SU-DHL-6 (cell line): ENCODE data around the gene SOD1.
"Not testable (repeated sequence)": the region's sequence is repeated elsewhere in the genome, so short reads cannot be mapped to it uniquely, and the experiment has no call there.

Source experiments
- H2AFZ ChIP-seq: fragments of 200-600 bp; sonication (generic); 2 replicates; pipeline ENCODE4 v1.6.1; 2014; ENCODE audit warnings: low read depth, mild to moderate bottlenecking, moderate library complexity, mixed read lengths, antibody characterized with exemption, low read length; ENCODE audit not compliant: severe bottlenecking
- H3F3A ChIP-seq: fragments of 200-600 bp; shearing (Covaris generic); 2 replicates; pipeline ENCODE4 v1.6.0; 2016; ENCODE audit warnings: antibody characterized with exemption, mild to moderate bottlenecking; ENCODE audit not compliant: insufficient read depth
- H3K27ac ChIP-seq: fragments of 200-600 bp; sonication (generic); 2 replicates; pipeline ENCODE4 v1.5.1; 2016; ENCODE audit warnings: low read depth, mild to moderate bottlenecking, low read length, moderate library complexity, mixed read lengths
- H3K27me3 ChIP-seq: fragments of 200-600 bp; sonication (generic), shearing (Covaris generic); 2 replicates; pipeline ENCODE4 v1.6.0; 2014; ENCODE audit warnings: mild to moderate bottlenecking, low read length
- H3K36me3 ChIP-seq: fragments of 200-600 bp; sonication (generic); 2 replicates; pipeline ENCODE4 v1.6.1; 2014; ENCODE audit warnings: mild to moderate bottlenecking, low read length, mixed read lengths
- H3K4me2 ChIP-seq: fragments of 300-600, 200-600 bp; shearing (Covaris generic), sonication (generic); 2 replicates; pipeline ENCODE4 v1.6.0; 2014; ENCODE audit warnings: low read length, low read depth, mild to moderate bottlenecking; ENCODE audit not compliant: poor library complexity, severe bottlenecking
- H3K4me3 ChIP-seq: fragments of 200-600 bp; sonication (generic); 2 replicates; pipeline ENCODE4 v1.5.1; 2014; ENCODE audit warnings: antibody characterized with exemption, low read length, mild to moderate bottlenecking, mixed read lengths; ENCODE audit not compliant: insufficient read depth, poor library complexity, severe bottlenecking
- H3K79me2 ChIP-seq: fragments of 200-600 bp; sonication (generic); 2 replicates; pipeline ENCODE4 v1.6.1; 2014; ENCODE audit warnings: mild to moderate bottlenecking, low read length, moderate library complexity; ENCODE audit not compliant: insufficient read depth
- H3K9ac ChIP-seq: fragments of 200-600 bp; sonication (generic); 2 replicates; pipeline ENCODE4 v1.7.0; 2014; ENCODE audit warnings: mild to moderate bottlenecking, low read length
- H3K9me2 ChIP-seq: fragments of 200-600 bp; sonication (generic); replicated peaks from 2 replicates; pipeline ENCODE4 v1.6.1; 2014; ENCODE audit warnings: low read length; ENCODE audit not compliant: insufficient read depth
- H3K9me3 ChIP-seq: fragments of 200-600 bp; sonication (generic); 2 replicates; pipeline ENCODE4 v1.6.1; 2014; ENCODE audit warnings: low read length, mixed read lengths; ENCODE audit not compliant: insufficient read depth
- H4K20me1 ChIP-seq: fragments of 200-600 bp; sonication (generic); 2 replicates; pipeline ENCODE4 v1.6.1; 2014; ENCODE audit warnings: low read depth, mild to moderate bottlenecking, antibody characterized with exemption, low read length, moderate library complexity, mixed read lengths
- EZH2phosphoT487 ChIP-seq: fragments of 200-600 bp; sonication (generic), shearing (Covaris generic); conservative IDR thresholded peaks from 2 replicates; pipeline ENCODE4 v1.6.1; 2018; ENCODE audit warnings: mild to moderate bottlenecking, antibody characterized with exemption, low read length, moderate library complexity, mixed read lengths
- TF ChIP-seq, protein P1 (sequence below): fragments of 200-600 bp; sonication (generic); IDR thresholded peaks from one replicate; pipeline ENCODE4 v1.5.1; 2017; ENCODE audit warnings: antibody characterized with exemption, mild to moderate bottlenecking, low read length, moderate library complexity; ENCODE audit not compliant: insufficient read depth, poor library complexity, severe bottlenecking

The SOD1 gene

DNA sequence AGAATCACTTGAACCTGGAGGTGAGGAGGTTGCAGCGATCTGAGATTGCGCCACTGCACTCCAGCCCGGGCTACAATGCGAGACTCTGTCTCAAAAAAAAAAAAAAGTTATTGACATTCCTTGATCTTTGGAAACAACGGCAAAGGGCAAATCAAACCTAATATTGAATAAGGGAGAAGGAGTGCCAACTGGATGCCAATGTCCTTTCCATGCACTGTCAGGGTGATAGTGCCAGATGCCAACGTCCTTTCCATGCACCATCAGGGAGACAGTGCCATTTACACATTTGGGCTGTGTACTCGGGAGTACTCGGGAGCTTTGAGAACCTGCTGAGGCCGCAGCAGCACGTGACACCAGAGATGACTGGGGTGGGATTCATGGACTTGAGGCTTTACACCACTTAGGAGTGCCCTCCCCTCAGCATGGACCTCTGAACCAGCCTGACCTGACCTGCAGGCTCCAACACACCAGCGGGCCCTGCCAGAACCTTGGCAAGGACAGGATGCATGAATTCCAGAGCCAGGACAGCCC is 34.5 kb upstream of the SOD1 start:
- Histone ChIP-seq H2AFZ (no peak overlapping the region), H3K79me2 (no peaks in the 10 kb centered on the region), H3K9me2 (no peaks in the 10 kb centered on the region), H3K4me3 (no peak overlapping the region), H3K4me2 (no peak overlapping the region), H3K9ac (no peak overlapping the region), H3K9me3 (no peaks in the 10 kb centered on the region), H3K27me3 (no peaks in the 10 kb centered on the region), H3K27ac (no peak overlapping the region), H3F3A (no peaks in the 10 kb centered on the region), H4K20me1 (no peaks in the 10 kb centered on the region), H3K36me3 (no peaks in the 10 kb centered on the region)
- TF ChIP-seq, protein P1, sequence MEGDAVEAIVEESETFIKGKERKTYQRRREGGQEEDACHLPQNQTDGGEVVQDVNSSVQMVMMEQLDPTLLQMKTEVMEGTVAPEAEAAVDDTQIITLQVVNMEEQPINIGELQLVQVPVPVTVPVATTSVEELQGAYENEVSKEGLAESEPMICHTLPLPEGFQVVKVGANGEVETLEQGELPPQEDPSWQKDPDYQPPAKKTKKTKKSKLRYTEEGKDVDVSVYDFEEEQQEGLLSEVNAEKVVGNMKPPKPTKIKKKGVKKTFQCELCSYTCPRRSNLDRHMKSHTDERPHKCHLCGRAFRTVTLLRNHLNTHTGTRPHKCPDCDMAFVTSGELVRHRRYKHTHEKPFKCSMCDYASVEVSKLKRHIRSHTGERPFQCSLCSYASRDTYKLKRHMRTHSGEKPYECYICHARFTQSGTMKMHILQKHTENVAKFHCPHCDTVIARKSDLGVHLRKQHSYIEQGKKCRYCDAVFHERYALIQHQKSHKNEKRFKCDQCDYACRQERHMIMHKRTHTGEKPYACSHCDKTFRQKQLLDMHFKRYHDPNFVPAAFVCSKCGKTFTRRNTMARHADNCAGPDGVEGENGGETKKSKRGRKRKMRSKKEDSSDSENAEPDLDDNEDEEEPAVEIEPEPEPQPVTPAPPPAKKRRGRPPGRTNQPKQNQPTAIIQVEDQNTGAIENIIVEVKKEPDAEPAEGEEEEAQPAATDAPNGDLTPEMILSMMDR, result no peak
- TF ChIP-seq EZH2phosphoT487, result no peak

DNA sequence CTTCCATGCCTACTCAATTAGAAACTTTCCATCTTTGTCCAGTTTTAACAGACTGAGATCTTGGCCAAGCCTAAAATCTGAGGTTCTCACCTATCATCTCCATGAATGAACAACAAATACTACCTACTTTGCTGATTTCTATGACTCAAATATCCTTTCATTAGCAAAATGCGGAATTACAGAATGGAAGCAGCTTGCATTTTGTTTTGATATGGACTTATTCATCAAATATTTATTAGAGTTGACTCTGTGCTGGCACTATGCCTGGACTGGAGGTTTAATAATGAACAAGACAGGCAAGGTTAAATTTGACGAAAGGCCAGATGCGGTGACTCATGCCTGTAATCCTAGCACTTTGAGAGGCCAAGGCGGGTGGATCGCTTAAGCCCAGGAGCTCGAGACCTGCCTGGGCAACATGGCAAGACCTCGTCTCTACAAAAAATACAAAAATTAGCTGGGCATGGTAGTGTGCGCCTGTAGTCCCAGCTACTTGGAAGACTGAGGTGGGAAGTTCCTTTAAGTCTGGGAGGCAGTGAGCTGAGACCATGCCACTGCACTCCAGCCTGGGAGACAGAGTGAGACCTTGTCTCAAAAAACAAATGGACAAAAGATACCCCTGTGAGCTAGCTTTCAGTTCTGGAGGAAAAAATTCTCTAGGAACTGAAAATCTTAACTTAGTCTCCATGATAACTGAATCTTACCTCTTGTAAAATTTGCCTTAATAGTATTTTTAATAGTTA is 29.4 kb upstream of the SOD1 start:
- Histone ChIP-seq H3K4me2 (no peak overlapping the region), H3F3A (no peaks in the 10 kb centered on the region), H3K4me3 (no peak overlapping the region), H3K27me3 (no peaks in the 10 kb centered on the region), H4K20me1 (no peaks in the 10 kb centered on the region), H2AFZ (no peak overlapping the region), H3K9me2 (no peaks in the 10 kb centered on the region), H3K36me3 (no peaks in the 10 kb centered on the region), H3K27ac (no peak overlapping the region), H3K9me3 (no peaks in the 10 kb centered on the region), H3K9ac (no peak overlapping the region), H3K79me2 (no peaks in the 10 kb centered on the region)
- TF ChIP-seq, protein P1, result no peak
- TF ChIP-seq EZH2phosphoT487, result no peak

DNA sequence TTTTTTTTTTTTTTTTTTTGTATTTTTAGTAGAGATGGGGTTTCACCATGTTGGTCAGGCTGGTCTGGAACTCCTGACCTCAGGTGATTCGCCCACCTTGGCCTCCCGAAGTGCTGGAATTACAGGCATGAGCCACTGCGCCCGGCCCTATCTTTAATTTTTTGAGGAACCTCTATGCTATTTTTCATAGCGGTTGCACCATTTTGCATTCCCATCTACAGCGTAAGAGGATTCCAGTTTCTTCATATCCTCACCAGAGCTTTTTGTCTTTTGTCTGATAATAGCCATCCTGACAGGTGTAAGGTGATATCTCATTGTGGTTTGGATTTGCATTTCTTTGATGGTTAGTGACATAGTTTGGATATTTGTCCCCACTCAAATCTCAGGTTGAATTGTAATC is 27.6 kb upstream of the SOD1 start:
- not testable (repeated sequence) for H3K27me3 ChIP-seq, H3K9me2 ChIP-seq, H3K79me2 ChIP-seq, H3K9me3 ChIP-seq, H3K36me3 ChIP-seq, H3K27ac ChIP-seq, H3K4me2 ChIP-seq, H3F3A ChIP-seq, H2AFZ ChIP-seq, H3K4me3 ChIP-seq, H4K20me1 ChIP-seq, H3K9ac ChIP-seq

DNA sequence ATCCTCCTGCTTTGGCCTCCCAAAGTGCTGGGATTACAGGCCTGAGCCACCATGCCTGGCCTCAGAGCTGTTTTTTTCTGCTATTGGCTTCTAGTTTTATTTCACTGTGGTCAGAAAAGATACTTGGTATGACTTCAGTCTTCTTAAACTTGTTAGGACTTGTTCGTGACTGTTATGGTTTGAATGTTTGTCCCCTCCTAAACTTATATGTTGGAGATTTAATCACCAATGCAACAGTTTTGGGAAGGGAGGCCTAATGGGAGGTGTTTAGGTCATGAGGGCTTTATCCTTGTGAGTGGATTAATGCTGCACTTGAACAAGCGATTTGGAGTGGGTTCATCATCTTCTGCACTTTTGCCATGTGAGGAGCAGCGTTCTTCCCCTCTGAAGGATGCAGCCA is 24.5 kb upstream of the SOD1 start:
- H3F3A ChIP-seq, result no peaks in the 10 kb centered on the region
- no peak overlapping the region for H3K9ac ChIP-seq
- TF ChIP-seq, protein P1, result no peak
- no peak for TF ChIP-seq EZH2phosphoT487
- H3K27me3 ChIP-seq, result no peaks in the 10 kb centered on the region
- H2AFZ ChIP-seq, result no peak overlapping the region
- H3K4me3 ChIP-seq, result no peak overlapping the region
- no peaks in the 10 kb centered on the region for H4K20me1 ChIP-seq
- H3K9me2 ChIP-seq, result no peaks in the 10 kb centered on the region
- H3K4me2 ChIP-seq, result no peak overlapping the region
- H3K9me3 ChIP-seq, result no peaks in the 10 kb centered on the region
- no peaks in the 10 kb centered on the region for H3K36me3 ChIP-seq
- no peak overlapping the region for H3K27ac ChIP-seq
- H3K79me2 ChIP-seq, result no peaks in the 10 kb centered on the region
